KOPT-K1 (cell line): ENCODE results near the gene RBM5.

Experiments used
- H3K27ac ChIP-seq: fragments of 200-600 bp; sonication (generic); 2 replicates; pipeline ENCODE4 v1.5.1; 2016; ENCODE audit warnings: antibody characterized with exemption, mild to moderate bottlenecking, low read depth, low read length; ENCODE audit not compliant: poor library complexity, severe bottlenecking
- H3K36me3 ChIP-seq: fragments of 200-600 bp; sonication (generic); 2 replicates; pipeline ENCODE4 v1.5.1; 2017; ENCODE audit warnings: antibody characterized with exemption, mild to moderate bottlenecking, low read length, moderate library complexity; ENCODE audit not compliant: insufficient read depth
- H3K9me3 ChIP-seq: fragments of 200-600 bp; sonication (generic); 2 replicates; pipeline ENCODE4 v1.5.1; 2017; ENCODE audit warnings: antibody characterized with exemption, low read length, mild to moderate bottlenecking; ENCODE audit not compliant: insufficient read depth, poor library complexity, severe bottlenecking

The RBM5 gene

DNA sequence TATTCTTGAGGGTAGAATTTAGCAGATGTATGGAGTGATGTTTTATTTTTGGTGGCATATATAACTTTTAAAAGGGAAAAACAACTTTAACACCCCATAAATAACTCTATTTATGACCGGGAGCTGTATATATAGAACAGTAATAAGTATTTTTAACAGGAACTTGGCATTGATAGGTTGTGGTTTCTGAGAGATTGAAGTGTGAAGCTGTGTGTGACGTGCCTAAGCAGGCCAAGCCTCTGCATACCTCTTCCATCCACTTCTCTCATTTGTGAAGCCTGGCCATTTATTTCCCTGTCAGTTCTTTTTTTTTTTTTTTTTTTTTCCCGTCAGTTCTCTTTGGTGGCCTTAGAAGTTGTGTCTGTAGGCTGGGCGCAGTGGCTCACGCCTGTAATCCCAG, 23.0 kb downstream of the RBM5 start:
- Histone ChIP-seq H3K9me3 (no peaks in the 10 kb centered on the region), H3K27ac (no peak overlapping the region)

DNA sequence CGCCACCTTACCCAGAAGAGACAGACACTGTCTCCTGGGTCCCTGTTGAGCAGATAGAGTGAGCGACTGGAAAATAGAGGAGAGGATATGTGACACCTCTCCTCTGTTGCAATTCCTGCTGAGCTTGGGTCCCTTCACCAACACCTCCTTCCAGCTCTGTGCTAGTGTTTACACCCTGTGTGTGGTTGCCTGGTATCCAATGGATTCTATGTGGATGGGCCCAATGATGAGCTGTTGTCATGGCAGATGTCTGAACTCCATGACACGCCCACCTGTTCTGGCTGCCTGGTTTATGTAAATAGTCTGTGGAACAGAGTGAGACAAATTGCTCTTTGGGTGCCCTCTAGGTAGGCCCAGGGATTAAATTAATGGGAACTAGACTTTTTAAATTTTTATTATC, 23.7 kb downstream of the RBM5 start:
- H3K36me3 ChIP-seq, result peaks cover 100% of the 10 kb centered on the region

More for the DNA sequence above, 23.0 kb downstream of the RBM5 start:
- peaks cover 100% of the 10 kb centered on the region for H3K36me3 ChIP-seq

DNA sequence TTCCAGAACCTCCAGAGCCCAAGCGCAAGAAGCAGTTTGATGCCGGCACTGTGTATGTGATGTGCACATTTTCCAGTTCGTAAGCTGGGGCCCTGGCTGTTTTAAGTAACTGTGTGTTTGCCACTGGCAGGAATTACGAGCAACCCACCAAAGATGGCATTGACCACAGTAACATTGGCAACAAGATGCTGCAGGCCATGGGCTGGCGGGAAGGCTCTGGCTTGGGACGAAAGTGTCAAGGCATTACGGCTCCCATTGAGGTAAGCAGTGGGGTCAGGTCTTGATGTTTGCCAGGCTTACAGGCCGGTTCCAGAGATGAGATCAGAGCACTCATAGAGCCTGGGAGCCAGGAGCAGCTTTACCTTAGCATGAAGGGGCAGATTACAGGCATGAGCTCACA, 28.4 kb downstream of the RBM5 start:
- H3K36me3 ChIP-seq, result peaks cover 100% of the 10 kb centered on the region
- no peak overlapping the region for H3K27ac ChIP-seq
- H3K9me3 ChIP-seq, result no peaks in the 10 kb centered on the region

More for the DNA sequence above, 23.7 kb downstream of the RBM5 start:
- Histone ChIP-seq H3K9me3 (no peaks in the 10 kb centered on the region), H3K27ac (no peak overlapping the region)

DNA sequence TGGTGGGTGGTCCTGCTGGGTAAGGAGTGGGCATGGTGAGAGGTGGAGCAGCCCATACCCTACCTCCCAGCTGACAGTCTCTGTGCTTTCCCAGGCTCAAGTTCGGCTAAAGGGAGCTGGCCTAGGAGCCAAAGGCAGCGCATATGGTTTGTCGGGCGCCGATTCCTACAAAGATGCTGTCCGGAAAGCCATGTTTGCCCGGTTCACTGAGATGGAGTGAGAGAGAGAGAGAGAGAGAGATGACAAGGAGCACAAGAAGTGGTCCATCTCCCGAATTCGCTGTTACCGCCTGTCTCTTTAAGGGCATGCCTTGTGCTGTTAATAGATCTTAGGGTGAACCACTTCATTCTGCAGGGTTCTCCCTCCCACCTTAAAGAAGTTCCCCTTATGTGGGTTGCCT, 29.5 kb downstream of the RBM5 start:
- Histone ChIP-seq H3K9me3 (no peaks in the 10 kb centered on the region), H3K36me3 (peaks cover 89% of the 10 kb centered on the region), H3K27ac (no peak overlapping the region)

DNA sequence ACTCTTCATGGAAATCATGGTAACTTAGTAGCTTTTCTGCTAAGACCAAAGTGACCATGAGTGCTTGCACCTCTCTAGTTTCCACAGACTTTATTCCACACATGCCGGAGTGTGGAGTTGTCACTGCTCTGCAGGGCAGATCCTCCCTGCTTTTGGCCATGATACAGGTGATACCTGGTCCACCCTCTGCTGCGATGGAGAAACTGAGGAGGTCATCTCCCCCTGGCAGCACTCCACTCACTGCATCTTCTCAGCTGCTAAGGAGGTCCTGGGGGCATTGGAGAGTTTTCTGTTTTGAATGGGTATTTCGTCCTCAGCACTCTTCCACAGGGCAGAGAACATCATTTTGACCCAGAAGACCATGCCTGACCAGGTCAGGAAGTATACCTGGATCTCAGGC, 31.1 kb downstream of the RBM5 start:
- H3K27ac ChIP-seq, result no peak overlapping the region
- H3K9me3 ChIP-seq, result no peaks in the 10 kb centered on the region
- H3K36me3 ChIP-seq, result peaks cover 74% of the 10 kb centered on the region

DNA sequence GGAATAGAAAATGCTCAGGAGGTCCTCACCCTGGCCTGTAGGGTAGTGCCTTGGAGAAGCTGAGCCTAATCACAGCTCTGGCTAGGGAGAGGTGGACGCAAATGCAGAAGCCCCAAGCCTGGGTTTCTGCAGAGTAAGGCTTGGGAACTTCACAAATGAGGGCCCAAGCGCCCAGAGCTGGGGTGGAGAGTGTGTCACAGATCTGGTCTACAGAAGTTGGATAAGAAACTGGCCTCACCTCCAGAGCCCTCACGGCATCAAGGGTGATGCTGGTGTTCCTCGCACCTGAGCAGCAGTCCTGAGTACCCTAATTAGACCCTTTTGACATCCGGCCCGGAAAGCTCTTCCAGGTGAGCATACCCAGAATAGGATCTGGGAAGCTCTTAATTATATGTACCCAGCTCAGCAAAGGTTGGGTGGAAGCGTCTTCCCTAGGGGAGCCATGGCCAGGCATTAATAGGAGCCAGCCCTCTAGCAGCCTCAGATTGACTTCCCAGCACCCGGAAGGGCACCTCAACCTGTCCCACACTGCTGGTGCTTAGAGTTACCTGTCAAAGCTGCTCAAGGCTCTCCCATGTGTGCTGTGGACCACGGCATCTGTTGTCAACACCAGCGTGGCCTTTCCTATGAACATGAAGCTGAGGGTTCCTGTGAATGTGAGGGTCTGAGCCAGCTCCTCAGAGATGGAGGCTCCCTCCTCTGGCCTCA, 31.8 kb downstream of the RBM5 start:
- Histone ChIP-seq H3K27ac (no peak overlapping the region), H3K36me3 (peaks cover 67% of the 10 kb centered on the region)

DNA sequence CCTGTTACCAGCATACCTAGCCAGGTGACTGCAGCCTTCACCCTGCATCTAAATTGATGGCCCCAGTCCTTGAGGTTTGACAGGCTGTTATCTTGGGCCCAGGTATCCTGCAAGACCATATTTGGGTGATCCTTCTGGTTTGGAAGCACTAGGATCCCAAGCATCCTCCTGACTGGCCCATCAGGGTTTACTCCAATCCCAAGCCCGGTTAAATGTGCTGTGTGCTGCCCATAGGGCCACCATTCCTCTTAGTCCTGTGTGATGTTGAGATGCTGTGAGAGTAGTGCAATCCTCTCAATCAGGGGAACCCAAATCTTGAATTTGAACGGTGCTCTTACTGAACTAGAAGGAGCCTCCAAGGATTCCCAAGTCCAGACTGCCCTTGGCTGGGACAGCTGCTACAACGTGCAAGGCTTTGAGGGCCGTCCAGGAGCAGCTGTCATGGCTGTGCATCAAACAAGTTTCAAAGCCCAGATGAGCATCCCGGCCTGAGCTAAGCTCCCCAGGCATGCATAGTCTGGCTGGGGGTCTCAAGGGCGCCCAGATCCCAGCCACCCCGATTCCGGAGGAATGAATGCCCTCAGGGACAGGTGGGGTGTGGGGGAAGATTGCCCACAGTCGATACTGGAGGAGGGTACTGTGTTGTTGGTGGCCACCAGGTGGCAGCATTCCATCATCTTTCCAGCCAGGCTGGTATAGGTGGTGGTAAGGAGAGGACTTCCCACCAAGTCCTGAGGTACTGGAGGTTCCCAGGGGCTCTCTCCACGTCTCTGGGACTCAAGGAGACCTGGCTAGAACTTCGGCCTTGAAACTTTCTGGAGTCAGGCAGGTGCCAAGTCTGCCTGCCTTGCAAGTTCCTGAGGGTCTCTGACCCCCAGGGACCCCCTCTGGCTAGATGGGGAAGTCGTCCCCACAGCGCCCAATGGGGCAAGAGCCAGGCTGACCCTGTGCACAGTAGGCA, 32.6 kb downstream of the RBM5 start:
- Histone ChIP-seq H3K27ac (no peak overlapping the region), H3K36me3 (peaks cover 58% of the 10 kb centered on the region), H3K9me3 (no peaks in the 10 kb centered on the region)

More for the DNA sequence above, 31.8 kb downstream of the RBM5 start:
- H3K9me3 ChIP-seq, result no peaks in the 10 kb centered on the region

DNA sequence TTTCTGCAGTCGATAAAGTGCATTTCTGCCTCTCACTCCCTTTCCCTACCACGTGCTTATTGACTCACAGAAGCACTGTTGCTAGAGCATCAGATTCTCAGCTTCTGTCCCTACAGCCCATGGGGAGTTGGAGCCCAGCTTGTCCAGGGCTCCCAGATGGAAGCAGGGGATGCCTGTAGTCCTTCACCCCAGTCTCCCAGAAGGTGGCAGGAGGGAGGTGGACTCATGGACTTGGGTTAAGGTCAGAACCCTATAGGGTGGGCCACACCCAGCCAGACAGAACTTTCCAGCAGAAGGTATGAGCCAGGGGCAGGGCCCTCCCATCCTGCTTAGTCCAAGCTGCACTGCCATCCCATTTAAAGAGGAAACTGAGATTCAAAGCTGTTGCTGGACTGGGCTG, 33.4 kb downstream of the RBM5 start:
- peaks cover 51% of the 10 kb centered on the region for H3K36me3 ChIP-seq
- H3K9me3 ChIP-seq, result no peaks in the 10 kb centered on the region
- no peak overlapping the region for H3K27ac ChIP-seq

DNA sequence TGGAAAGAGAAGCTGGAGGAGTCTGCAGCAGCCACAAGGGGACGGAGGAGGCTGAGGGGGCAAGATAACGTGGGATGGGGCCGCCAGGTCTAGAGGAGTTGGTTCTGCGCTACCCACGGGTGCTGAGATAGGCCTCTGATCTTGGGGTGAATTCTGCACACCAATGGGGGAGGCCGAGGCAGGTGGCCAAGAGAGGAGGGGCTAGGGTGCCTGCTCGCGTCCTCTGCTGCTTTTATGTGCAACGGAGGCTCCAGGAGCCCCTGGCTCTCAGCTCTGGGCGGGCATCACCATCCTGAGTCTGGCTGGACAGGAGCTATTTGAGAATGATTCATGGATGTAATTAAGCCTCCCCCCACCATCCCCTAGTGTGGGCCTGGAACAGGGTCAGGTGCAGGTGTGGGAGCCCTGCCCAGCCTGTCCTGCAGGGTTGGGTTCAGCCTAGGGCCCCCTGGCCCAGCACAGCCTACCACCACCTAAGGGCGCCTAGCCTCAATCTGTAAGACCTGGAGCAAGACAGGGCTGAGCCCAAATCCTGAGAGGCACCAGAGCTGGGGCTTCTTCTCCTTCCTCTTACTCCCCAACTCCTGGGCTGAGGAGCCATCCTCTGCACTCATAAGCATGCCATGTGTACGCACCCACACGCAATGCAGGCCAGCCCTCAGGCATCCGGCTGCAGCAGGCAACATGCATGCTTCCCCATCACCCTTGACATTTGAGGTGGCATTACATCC, 34.1 kb downstream of the RBM5 start:
- H3K36me3 ChIP-seq, result peaks cover 44% of the 10 kb centered on the region
- no peaks in the 10 kb centered on the region for H3K9me3 ChIP-seq
- no peak overlapping the region for H3K27ac ChIP-seq

DNA sequence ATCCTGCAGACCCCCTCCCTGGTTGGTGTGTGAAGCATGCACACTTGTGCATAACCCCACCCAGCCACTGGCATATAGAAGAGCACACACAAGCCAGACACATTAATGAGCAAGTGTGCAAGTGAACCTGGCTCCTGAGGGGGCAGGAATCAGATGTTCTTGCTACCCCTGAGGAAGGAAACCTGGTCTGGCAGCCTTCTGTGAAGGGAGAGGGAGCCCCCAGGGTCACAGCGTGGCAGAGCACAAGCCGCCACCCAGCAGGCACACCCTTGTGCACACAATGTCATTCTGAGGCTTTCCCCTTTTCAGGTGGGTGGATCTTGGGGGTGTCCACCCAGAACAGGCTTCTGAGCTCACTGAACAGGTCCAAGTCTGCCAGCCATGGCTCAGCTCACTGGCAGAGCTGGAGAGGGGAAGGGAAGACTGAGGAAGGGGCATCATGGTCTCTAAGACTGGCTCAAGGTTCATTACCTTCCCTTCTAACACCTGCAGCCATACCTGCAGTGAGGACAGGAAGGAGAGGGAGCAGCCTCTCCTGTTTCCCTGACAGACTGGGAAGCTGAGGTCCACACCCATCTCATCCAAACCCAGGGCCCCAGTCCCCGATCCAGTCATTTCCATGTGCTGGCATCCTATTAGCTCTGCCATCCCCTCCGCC, 34.8 kb downstream of the RBM5 start:
- peaks cover 37% of the 10 kb centered on the region for H3K36me3 ChIP-seq
- no peak overlapping the region for H3K27ac ChIP-seq
- H3K9me3 ChIP-seq, result no peaks in the 10 kb centered on the region

DNA sequence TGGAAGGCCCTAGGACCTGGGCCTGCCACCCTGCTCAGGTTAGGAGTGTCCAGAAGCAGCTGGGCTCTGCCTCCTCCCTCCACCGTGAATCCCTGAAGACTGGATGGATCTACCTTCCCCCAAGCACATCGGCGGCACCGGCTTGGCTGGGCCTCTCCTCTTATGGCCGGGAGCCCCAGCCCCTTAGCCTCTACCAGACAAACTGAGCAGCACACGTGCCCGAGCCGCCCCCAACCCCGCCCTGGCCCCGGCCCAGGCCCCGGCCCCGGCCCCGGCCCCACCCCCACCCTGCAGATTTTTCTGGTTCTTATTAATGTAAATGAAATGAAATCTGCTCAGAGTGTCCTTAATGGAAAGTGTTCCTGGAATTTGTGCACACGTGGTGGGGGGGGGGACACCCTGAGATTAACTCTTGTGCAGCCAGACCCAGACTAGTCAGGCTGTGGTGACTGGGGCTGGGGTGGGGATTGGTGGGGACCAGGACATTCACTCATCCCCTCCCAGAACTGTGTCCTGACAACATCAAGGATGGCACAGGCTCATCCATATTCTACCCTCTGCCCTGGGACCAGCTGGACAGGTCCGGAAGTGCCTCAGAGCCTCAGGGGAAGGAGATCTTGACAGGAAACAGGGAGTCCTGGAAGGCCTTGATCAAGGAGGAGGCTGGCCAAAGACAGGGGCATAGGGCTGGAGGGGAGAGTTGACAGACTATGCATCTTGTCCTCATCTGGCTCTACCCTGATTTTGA, 35.5 kb downstream of the RBM5 start:
- H3K36me3 ChIP-seq, result peaks cover 30% of the 10 kb centered on the region
- no peaks in the 10 kb centered on the region for H3K9me3 ChIP-seq
- H3K27ac ChIP-seq, result no peak overlapping the region

DNA sequence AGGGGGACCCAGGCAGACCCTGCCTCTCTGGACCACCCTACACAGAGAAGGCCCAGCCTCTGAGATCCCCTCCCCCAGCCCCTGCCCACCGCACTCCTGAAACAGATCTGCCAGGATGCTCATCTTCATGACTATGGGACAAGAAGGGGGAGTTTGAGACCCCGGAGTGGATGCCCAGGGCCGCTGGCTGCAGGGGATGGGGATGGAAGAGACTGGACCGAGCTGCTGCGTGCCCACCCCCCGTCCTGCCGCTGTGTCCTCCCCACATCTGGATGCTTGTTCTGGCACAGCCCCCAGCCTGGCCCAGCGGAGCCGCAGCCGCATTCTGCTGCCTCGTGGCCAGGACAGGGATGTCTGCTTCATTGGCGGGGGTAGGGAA, 36.1 kb downstream of the RBM5 start:
- Histone ChIP-seq H3K36me3 (peaks cover 24% of the 10 kb centered on the region), H3K27ac (no peak overlapping the region), H3K9me3 (no peaks in the 10 kb centered on the region)

DNA sequence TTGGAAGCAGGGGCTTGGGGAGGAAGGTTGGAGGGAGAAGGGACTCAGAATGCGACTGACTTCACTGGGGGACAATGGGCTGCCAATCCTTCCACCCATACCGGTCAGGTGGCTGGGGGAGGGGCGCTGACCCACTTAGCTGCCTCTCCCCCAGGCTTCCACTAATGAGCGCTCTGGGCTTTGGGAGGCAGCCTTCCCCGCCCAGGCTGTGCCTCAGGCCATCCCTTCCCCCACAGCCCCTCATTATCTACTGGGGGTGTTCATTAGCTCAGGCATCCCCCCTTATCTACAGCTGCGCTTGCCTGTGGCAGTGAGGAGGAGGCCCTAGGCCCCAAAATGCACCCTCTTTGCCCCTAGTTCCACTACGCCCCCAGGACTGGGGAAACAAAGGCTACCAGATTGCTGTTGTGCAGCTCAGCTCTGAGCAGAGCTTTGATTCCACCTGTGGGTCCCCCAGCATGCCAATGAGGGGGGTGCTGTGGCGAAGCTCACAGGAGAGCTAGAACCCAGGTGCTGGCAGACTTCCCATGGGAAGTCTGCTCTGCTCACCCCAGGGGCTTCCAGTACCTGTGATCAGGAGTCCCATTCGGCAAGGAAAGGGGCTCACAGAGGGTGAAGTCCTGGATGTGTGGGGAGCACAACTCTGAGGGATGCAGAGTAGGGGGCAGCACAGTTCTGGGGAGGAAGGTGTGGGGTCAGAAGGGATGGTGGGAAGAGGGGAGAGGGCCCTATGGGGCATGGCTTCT, 37.0 kb downstream of the RBM5 start:
- Histone ChIP-seq H3K36me3 (peaks cover 15% of the 10 kb centered on the region), H3K27ac (no peak overlapping the region), H3K9me3 (no peaks in the 10 kb centered on the region)
